ENCODE data around the gene GIMAP7. TPM values are rescaled to one million over a fixed set of nuclear protein-coding genes. Genes with fewer than 3 reads are reported as not detected.

The GIMAP7 gene
- total RNA-seq, 6 experiments from 2014 or later: not detected

DNA sequence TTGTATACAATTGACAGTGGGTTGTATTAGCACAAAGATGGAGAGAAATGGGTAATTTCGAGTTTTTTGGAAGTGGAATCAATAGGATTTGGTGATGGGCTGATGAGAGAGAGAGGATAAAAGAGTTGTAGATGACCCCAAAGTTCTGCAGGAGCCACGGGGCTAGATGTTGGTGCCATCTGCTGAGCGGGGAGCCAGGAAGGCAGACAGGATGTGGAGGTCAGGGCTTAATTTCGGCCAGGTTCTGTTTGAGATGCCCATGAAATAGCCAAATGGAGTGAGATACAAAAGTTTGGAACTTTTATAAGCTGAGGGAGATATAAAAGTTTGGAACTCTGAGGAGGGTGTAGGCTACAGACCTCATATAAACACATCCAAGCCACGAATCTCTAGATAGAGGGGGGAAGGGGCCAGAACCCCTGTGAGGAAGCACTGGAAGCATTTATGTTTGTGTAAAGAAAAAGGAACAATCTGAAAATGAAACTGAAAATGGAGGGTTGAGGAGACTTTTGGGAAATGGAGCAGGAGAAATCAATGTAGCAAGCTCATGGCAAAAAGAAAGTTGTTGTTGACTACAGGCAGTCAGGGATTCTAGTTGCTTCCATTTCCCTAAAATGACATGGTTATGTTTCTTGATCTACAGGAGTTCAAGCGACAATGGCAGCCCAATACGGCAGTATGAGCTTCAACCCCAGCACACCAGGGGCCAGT, 54.7 kb downstream of the GIMAP7 start:
- no peak overlapping the region for H3K4me3 Mint-ChIP-seq

More for the DNA sequence above, 54.7 kb downstream of the GIMAP7 start:
- Mint-ChIP-seq H3K4me1 (ENCODE audit: low read depth) (no peaks in the 10 kb centered on the region), H3K27ac (no peak overlapping the region), H3K9me3 (peaks cover 39% of the 10 kb centered on the region), H3K36me3 (ENCODE audit: low read depth) (no peaks in the 10 kb centered on the region), H3K27me3 (ENCODE audit: insufficient read depth) (no peaks in the 10 kb centered on the region; the same call in 1 of the 2 replicates)
- TF ChIP-seq, protein P1, sequence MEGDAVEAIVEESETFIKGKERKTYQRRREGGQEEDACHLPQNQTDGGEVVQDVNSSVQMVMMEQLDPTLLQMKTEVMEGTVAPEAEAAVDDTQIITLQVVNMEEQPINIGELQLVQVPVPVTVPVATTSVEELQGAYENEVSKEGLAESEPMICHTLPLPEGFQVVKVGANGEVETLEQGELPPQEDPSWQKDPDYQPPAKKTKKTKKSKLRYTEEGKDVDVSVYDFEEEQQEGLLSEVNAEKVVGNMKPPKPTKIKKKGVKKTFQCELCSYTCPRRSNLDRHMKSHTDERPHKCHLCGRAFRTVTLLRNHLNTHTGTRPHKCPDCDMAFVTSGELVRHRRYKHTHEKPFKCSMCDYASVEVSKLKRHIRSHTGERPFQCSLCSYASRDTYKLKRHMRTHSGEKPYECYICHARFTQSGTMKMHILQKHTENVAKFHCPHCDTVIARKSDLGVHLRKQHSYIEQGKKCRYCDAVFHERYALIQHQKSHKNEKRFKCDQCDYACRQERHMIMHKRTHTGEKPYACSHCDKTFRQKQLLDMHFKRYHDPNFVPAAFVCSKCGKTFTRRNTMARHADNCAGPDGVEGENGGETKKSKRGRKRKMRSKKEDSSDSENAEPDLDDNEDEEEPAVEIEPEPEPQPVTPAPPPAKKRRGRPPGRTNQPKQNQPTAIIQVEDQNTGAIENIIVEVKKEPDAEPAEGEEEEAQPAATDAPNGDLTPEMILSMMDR (IDR thresholded peaks at IDR 0.05): no peak
- DNase-seq: no peak

Other genes with a start within 250 kb of the GIMAP7 start
- not detected for gene LRRC61, start 191.5 kb upstream of the GIMAP7 start, total RNA-seq (2021; fragmentation: NEBNext Ultra II Directional; extraction: Animal tissue kit (Norgen Biotek cat#: 25700))
- gene ACTR3C, start 191.3 kb upstream of the GIMAP7 start, total RNA-seq (2021; fragmentation: NEBNext Ultra II Directional; extraction: Animal tissue kit (Norgen Biotek cat#: 25700)): not detected
- gene RARRES2, start 173.2 kb upstream of the GIMAP7 start, total RNA-seq (2021; fragmentation: NEBNext Ultra II Directional; extraction: Animal tissue kit (Norgen Biotek cat#: 25700)): under 1 TPM in 2 of 6 experiments, not detected in 4; 0.28 to 0.39 TPM
- 10 to 100 TPM; 68.8 to 78.3 (median 75.5) TPM for gene REPIN1, start 146.1 kb upstream of the GIMAP7 start, total RNA-seq (2021; fragmentation: NEBNext Ultra II Directional; extraction: Animal tissue kit (Norgen Biotek cat#: 25700))
- gene ZNF775, start 135.5 kb upstream of the GIMAP7 start, total RNA-seq (2021; fragmentation: NEBNext Ultra II Directional; extraction: Animal tissue kit (Norgen Biotek cat#: 25700)): 1 to 10 TPM; 2.7 to 3.8 (median 2.9) TPM
- not detected for gene GIMAP8, start 64.2 kb upstream of the GIMAP7 start, total RNA-seq (2021; fragmentation: NEBNext Ultra II Directional; extraction: Animal tissue kit (Norgen Biotek cat#: 25700))
- not detected for gene GIMAP4, start 52.5 kb downstream of the GIMAP7 start, total RNA-seq (2021; fragmentation: NEBNext Ultra II Directional; extraction: Animal tissue kit (Norgen Biotek cat#: 25700))
- gene GIMAP6, start 117.5 kb downstream of the GIMAP7 start, total RNA-seq (2021; fragmentation: NEBNext Ultra II Directional; extraction: Animal tissue kit (Norgen Biotek cat#: 25700)): not detected
- gene GIMAP2, start 170.8 kb downstream of the GIMAP7 start, total RNA-seq (2021; fragmentation: NEBNext Ultra II Directional; extraction: Animal tissue kit (Norgen Biotek cat#: 25700)): not detected
- not detected for gene GIMAP1, start 201.7 kb downstream of the GIMAP7 start, total RNA-seq (2021; fragmentation: NEBNext Ultra II Directional; extraction: Animal tissue kit (Norgen Biotek cat#: 25700))
- gene GIMAP5, start 222.5 kb downstream of the GIMAP7 start, total RNA-seq (2021; fragmentation: NEBNext Ultra II Directional; extraction: Animal tissue kit (Norgen Biotek cat#: 25700)): not detected

Measured in HFFc6 (cell line).